Effector CD4-positive, alpha-beta T cell (primary cell): ENCODE data around the gene MYO1B. TPM values are rescaled to one million over a fixed set of nuclear protein-coding genes. Genes with fewer than 3 reads are reported as not detected.

Source experiments
- DNase-seq: peaks from one replicate; pipeline ENCODE4 v3.0.0-alpha.2; 2020
- total RNA-seq: gene quantifications from one replicate; lab custom pipeline; 2026; lab: John Stamatoyannopoulos, UW

The MYO1B gene
- not detected for total RNA-seq

DNA sequence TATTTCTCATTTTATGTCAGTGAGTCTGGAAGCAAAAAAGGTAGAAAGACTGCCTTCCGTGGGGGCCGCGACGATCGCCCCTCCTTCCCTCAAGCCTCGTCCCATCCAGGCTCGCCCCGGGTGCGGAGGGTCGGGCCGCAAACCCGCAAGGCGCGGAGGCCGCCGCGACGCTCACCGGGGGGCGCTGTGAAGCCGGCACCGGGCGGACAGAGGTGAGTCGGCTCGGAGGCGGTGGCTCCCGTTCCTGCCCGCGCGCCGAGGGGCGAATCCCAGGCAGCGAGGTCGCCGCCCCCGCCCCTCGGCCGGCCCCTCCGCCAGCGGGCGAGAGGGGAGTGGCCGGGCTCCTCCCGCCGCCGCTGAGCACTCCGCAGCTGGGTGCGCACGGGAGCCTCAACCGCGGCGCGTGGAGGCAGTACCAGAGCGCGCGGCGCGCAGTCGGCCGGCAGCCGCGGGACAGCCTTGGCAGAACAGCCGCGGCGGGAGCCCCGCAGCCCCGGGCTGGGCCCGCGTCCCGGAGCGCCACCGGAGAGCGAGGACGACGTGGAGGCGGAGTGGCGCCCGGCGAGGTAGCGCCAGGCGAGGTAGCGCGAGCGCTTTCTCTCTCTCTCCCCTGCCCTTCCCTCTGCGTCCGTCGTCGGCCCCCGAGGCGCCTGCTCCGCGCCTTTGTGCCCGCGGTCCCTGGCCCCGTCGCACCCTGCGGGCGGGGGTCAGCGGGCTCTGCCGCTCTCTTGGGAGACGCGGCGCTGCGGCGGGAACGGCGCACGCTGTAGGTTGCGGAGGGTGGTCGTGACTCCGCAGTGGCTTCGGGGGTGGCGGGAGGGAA is at the start of gene MYO1B:
TSS of gene MYO1B (plus strand) at position 359 of the 823 bp plus-strand sequence. CDS start 31,492 bp downstream, outside the sequence.
- DNase-seq, result peak; percentile 9

GRCh38 chr2:191197096-191197495 is 48.1 kb upstream of the MYO1B start:
- no peak for DNase-seq

GRCh38 chr2:191198271-191198670 is 46.9 kb upstream of the MYO1B start:
- no peak for DNase-seq

- no peak for DNase-seq
Observed at GRCh38 chr2:191199929-191200512, 45.2 kb upstream of the MYO1B start.

DNA sequence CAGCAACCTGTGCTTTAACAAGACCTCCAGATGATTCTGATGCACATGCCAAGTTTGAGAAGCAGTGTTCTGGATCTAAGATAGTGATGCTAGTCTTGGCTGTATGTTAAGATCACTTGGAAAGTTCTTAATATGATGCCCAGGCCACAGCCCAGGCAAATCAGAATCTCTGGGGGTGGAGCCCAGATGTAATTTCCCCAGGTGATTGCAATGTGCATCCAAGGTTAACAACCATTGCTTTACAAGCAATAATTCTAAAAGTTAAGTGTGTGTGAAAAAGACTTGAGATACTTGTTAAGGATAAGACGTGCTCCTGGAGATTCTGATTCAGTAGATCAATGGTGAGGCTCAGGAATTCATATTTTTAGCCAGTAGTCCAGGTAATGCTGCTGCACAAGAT is 44.3 kb upstream of the MYO1B start:
- no peak for DNase-seq

- no peak for DNase-seq
Observed at GRCh38 chr2:191202209-191202721, 42.9 kb upstream of the MYO1B start.

DNA sequence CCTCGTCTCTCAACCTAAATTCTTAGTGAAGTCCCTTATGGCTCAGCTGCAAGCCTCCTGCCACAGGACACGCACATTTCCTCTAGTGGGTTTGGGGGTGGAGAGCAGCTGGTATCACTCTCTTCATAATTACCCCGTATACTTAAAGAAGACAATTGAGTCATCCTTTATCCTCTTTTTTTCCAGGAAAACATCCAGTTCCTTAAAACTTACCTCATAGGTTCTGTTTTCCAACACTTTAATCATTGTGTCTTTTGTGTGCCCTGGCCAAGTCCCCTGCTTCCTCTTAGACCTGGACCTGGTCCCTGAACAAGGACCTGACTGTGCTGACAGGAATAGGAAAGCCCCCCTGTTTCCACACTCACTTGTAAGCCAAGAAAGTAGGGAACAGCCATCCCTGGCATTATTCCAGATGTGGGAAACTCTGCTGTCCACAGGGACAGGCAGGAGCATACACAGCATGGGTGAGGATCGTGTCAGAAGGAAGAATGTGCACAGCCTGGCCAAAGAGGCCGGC is 42.3 kb upstream of the MYO1B start:
- no peak for DNase-seq

- no peak for DNase-seq
Observed at GRCh38 chr2:191204433-191204832, 40.8 kb upstream of the MYO1B start.

GRCh38 chr2:191206613-191207471 is 38.4 kb upstream of the MYO1B start:
- DNase-seq, result no peak

DNA sequence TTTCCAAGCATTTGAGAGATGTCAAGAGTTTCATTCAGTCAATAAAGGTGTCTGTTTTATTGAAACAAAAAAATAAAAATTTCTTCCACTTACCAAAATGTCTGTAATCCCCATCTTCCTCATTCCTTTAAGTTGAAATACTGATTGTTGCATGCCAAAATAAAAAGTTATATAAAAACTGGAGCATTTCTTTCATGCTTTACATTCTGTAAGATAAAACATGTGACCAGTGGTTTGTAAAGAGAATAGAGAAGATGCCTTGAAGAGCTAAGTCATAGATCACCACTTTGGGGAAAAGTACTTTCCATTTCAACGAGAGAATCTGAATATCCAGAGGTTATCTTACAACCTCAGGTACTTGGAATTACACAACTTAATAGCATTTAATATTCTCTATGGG is 35.9 kb upstream of the MYO1B start:
- DNase-seq, result no peak

- DNase-seq, result no peak
Observed at GRCh38 chr2:191212119-191212518, 33.1 kb upstream of the MYO1B start.

DNA sequence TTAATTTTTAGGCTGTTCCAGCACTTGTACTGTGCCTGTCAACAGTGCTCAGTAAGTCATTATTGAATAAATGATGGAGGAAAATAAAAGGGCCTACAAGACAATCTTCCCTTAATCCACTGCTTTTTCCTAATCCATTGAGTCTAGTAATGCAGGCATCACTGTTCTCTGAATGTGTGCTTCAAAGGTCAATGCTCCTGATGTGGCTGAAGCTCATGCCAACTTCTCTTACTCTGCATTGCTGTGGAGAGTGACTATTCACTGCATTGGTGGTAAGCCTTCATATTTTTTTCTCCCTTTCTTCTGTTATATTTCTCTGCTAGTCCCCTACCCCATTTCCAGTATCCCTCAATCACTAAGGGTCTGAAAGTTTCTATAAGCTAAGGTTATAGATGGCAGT is 31.9 kb upstream of the MYO1B start:
- DNase-seq, result no peak

DNA sequence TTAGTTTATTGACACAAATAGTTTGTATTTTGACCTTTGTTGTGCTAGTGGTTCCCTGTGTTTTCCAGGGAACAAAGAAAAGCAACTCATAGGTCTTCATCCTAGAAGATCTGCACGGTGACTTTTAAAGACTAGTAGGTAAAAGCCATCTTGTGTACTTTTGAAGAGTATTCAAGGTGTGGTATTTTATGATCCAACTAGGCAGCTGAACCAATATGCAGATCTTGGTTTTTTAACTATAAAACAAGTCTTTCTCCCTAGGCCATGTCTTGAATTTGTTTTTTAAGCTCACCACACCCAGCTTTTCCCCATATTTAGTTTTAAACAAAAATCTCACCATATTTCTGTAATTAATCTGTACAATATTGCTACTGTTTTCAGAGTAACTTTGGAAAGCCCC is 30.0 kb upstream of the MYO1B start:
- DNase-seq, result no peak

DNA sequence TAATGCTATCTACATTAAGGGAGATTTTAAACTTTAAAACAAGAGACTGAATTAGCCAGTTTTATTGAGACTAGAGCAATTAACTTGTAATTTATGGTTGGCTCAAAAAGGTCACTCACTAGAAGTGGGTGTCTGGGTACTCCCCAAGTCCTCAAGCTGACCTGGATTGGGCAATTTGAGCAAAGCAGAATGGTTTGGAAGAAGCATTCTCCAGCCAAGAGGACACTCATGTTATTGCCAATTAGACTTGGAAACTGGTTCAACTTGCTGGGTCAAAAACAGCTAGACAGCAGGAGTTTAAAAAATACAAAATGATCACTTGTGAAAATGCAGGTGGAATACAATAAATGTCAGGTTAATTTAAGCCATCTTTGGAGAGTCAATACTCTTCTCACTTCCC is 29.5 kb upstream of the MYO1B start:
- DNase-seq, result no peak

DNA sequence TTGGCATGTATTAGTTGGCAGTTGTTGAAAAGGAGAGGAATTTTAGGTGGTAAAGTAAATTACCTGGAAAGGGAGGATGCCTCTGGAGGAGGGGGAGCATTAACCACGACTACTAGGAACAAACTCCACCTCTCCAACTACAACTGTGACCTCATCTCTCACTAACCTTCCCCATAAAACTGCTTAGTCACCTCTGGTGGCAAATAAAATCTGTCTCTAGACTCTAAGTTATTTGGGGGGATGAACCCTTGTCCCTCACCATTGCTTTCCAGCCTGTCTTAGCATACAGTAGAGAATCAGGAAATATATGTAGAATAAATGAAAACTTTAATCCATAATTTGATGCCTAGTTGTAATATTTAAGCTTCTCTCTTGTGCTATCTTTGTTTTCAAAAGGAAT is 27.6 kb upstream of the MYO1B start:
- no peak for DNase-seq

GRCh38 chr2:191218292-191218898 is 26.8 kb upstream of the MYO1B start:
- no peak for DNase-seq

DNA sequence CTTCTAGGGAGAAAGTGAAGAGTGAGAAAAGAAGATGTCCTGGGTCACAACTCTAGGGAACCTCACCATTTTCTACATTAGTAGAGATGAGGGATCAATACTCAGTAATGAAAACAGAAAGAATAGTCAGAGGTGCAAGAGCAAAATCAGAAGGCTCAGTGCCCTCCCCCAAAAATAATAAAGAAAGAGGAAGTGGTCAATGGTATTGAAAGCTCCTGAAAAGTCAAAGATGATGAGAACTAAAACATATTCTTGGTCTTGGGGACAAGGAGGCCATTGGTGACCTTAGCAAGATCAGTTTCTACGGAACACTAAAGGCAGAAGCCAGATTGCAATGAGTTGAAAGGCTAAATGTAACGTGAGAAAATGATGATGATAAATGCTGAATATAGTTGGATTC is 24.5 kb upstream of the MYO1B start:
- no peak for DNase-seq

DNA sequence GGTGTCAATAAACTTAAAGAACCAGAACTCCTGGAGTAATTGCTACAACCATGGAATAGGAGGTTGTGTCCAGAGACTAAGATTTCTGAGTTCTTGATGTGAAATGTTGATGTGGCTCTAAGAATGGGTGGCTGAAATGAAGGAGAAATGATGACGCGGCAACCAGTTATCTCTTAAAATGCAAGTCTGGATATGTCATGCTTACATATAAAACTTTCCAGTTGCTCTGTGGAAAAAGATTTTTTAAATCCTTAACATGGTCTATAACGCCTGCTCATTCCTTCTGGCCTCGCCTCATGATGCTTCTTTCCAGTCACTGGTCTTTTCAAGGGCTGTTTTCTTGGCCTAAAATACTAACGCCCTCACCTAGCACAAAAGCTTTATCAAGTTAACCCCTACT is 23.5 kb upstream of the MYO1B start:
- DNase-seq, result no peak

GRCh38 chr2:191222507-191222906 is 22.7 kb upstream of the MYO1B start:
- no peak for DNase-seq

- DNase-seq, result no peak
Observed at GRCh38 chr2:191222952-191223351, 22.3 kb upstream of the MYO1B start.

GRCh38 chr2:191225126-191225525 is 20.1 kb upstream of the MYO1B start:
- no peak for DNase-seq

DNA sequence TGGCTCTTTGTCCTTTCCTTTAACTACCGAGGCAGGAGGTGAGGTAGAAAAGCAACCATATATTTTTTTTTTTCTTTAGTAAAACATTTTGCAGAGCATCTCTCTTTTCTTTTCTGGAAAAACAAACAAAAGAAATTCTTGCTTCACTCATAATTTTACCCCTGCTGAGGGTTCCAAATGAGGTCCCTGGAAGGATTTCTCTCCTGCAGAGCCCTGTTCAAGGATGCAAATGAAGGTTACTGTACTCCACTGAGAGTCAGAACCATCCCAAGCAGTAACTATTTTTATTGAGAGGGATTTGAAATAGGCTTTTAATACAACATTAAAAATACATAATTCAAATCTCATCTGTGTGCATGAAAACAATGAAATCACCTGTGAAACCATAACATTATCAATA is 19.5 kb upstream of the MYO1B start:
- DNase-seq, result no peak

DNA sequence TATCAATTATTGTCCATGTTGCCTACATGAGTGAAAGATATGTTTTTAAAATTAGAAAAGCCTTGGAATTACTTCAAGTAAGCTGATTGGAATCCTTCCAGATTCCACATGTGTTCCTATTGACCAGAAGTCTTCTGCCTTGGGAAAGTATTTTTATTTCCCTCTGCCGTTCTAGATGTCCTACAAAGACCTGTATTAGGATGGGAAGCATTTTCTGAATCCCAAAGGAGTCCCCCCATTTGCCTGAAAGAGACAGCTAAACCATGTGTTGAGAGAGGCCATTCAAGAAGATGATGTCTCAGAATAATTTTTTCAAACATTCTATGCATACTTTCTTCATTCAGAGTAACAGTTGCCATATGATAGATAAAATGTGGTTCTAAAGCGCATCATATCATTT is 19.0 kb upstream of the MYO1B start:
- DNase-seq, result no peak
